ENCODE measurements around the gene TFF2.

TFF2 gene

GRCh38 chr21:42357307-42357706, 6.5 kb upstream of the TFF2 start:
- DNase-seq: no peak
- Histone ChIP-seq H3K27ac (no peak overlapping the region), H3K27me3 (replicated peaks) (no peaks in the 10 kb centered on the region), H3K4me3 (ENCODE audit: low read depth, low read length) (no peak overlapping the region), H3K36me3 (replicated peaks) (no peaks in the 10 kb centered on the region)
- in situ Hi-C loops (cut with HindIII; ENCODE audit: low pct_ligation_motif_present, low sequenced_read_pairs): no loop called here
- TF ChIP-seq CTCF (IDR thresholded peaks at IDR 0.05; ENCODE audit: low read depth, low read length, missing control alignments): no peak

- no peaks in the 10 kb centered on the region for H3K36me3 ChIP-seq (replicated peaks)
- no peak for TF ChIP-seq CTCF (IDR thresholded peaks at IDR 0.05; ENCODE audit: low read depth, low read length, missing control alignments)
- H3K27ac ChIP-seq: no peak overlapping the region
- no peak overlapping the region for H3K4me3 ChIP-seq (ENCODE audit: low read depth, low read length)
- H3K27me3 ChIP-seq (replicated peaks): no peaks in the 10 kb centered on the region
- in situ Hi-C loops (cut with HindIII; ENCODE audit: low pct_ligation_motif_present, low sequenced_read_pairs): no loop called here
- DNase-seq: no peak
These were observed 5.9 kb upstream of the TFF2 start for GRCh38 chr21:42356650-42357049.

- Histone ChIP-seq H3K36me3 (replicated peaks) (no peaks in the 10 kb centered on the region), H3K27ac (no peak overlapping the region), H3K27me3 (replicated peaks) (no peaks in the 10 kb centered on the region), H3K4me3 (ENCODE audit: low read depth, low read length) (no peak overlapping the region)
- no peak for DNase-seq
- in situ Hi-C loops (cut with HindIII; ENCODE audit: low pct_ligation_motif_present, low sequenced_read_pairs): no loop called here
- TF ChIP-seq CTCF (IDR thresholded peaks at IDR 0.05; ENCODE audit: low read depth, low read length, missing control alignments): no peak
These were observed 5.3 kb upstream of the TFF2 start for GRCh38 chr21:42356046-42356445.

- no peak overlapping the region for H3K4me3 ChIP-seq (ENCODE audit: low read depth, low read length)
- no peaks in the 10 kb centered on the region for H3K36me3 ChIP-seq (replicated peaks)
- in situ Hi-C loops (cut with HindIII; ENCODE audit: low pct_ligation_motif_present, low sequenced_read_pairs): no loop called here
- H3K27ac ChIP-seq: no peak overlapping the region
- H3K27me3 ChIP-seq (replicated peaks): no peaks in the 10 kb centered on the region
- TF ChIP-seq CTCF (IDR thresholded peaks at IDR 0.05; ENCODE audit: low read depth, low read length, missing control alignments): no peak
- no peak for DNase-seq
These were observed 2.8 kb upstream of the TFF2 start for GRCh38 chr21:42353623-42354022.

GRCh38 chr21:42352441-42353095, 1.8 kb upstream of the TFF2 start:
- TF ChIP-seq CTCF (IDR thresholded peaks at IDR 0.05; ENCODE audit: low read depth, low read length, missing control alignments): no peak
- no peaks in the 10 kb centered on the region for H3K27me3 ChIP-seq (replicated peaks)
- H3K27ac ChIP-seq: no peak overlapping the region
- no peaks in the 10 kb centered on the region for H3K36me3 ChIP-seq (replicated peaks)
- in situ Hi-C loops (cut with HindIII; ENCODE audit: low pct_ligation_motif_present, low sequenced_read_pairs): no loop called here
- H3K4me3 ChIP-seq (ENCODE audit: low read depth, low read length): no peak overlapping the region
- DNase-seq: no peak

Data from brain microvascular endothelial cell (primary cell).